Measurements from ENCODE around the gene FAM240B. TPM values are rescaled to one million over a fixed set of nuclear protein-coding genes. Genes with fewer than 3 reads are reported as not detected.

FAM240B gene
- total RNA-seq, 4 donors from 2014 or later = not detected

- no peaks in the 10 kb centered on the region for H3K27me3 ChIP-seq
- no peak for TF ChIP-seq POLR2A (IDR thresholded peaks at IDR 0.05)
- TF ChIP-seq, protein P1, sequence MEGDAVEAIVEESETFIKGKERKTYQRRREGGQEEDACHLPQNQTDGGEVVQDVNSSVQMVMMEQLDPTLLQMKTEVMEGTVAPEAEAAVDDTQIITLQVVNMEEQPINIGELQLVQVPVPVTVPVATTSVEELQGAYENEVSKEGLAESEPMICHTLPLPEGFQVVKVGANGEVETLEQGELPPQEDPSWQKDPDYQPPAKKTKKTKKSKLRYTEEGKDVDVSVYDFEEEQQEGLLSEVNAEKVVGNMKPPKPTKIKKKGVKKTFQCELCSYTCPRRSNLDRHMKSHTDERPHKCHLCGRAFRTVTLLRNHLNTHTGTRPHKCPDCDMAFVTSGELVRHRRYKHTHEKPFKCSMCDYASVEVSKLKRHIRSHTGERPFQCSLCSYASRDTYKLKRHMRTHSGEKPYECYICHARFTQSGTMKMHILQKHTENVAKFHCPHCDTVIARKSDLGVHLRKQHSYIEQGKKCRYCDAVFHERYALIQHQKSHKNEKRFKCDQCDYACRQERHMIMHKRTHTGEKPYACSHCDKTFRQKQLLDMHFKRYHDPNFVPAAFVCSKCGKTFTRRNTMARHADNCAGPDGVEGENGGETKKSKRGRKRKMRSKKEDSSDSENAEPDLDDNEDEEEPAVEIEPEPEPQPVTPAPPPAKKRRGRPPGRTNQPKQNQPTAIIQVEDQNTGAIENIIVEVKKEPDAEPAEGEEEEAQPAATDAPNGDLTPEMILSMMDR (IDR thresholded peaks at IDR 0.05) = no peak
- DNase-seq = no peak
- no peaks in the 10 kb centered on the region for H3K4me1 ChIP-seq
- no peaks in the 10 kb centered on the region for H3K9me3 ChIP-seq
- H3K27ac ChIP-seq = no peak overlapping the region
- no peak overlapping the region for H3K4me3 ChIP-seq
- no peaks in the 10 kb centered on the region for H3K36me3 ChIP-seq
Measured at GRCh38 chr9:38756702-38757101, 36.8 kb upstream of the FAM240B start.

GRCh38 chr9:38747941-38748340, 28.0 kb upstream of the FAM240B start:
- Histone ChIP-seq H3K4me3 (no peak overlapping the region), H3K27me3 (no peaks in the 10 kb centered on the region), H3K4me1 (no peaks in the 10 kb centered on the region)

DNA sequence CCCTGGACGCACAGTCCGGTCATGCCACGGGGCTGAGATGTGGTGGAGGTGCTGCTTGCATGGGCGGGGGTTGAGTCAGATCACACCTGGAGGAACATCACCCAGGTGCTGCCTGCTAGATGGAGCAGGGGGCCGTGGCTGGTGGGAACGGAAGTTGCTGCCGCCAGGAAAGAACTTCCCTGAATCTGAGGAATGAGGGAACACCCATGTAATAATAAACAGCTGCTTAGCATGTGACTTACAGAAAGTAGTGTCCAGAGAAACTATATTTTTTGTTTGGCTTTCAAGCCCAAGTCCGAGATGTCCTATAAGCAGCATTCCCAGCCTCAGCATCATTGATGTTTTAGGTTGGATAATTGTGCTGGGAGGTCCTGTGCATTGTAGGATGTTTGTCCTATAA, 27.1 kb upstream of the FAM240B start:
- Histone ChIP-seq H3K9me3 (no peaks in the 10 kb centered on the region), H3K27ac (no peak overlapping the region), H3K4me3 (no peak overlapping the region), H3K36me3 (no peaks in the 10 kb centered on the region), H3K27me3 (no peaks in the 10 kb centered on the region), H3K4me1 (no peaks in the 10 kb centered on the region)
- DNase-seq = no peak
- TF ChIP-seq, protein P1 (IDR thresholded peaks at IDR 0.05) = no peak
- no peak for TF ChIP-seq POLR2A (IDR thresholded peaks at IDR 0.05)

More at GRCh38 chr9:38747941-38748340, 28.0 kb upstream of the FAM240B start:
- Histone ChIP-seq H3K9me3 (no peaks in the 10 kb centered on the region), H3K36me3 (no peaks in the 10 kb centered on the region), H3K27ac (no peak overlapping the region)
- no peak for TF ChIP-seq POLR2A (IDR thresholded peaks at IDR 0.05)
- TF ChIP-seq, protein P1 (IDR thresholded peaks at IDR 0.05) = no peak
- DNase-seq = no peak

- Histone ChIP-seq H3K9me3 (no peaks in the 10 kb centered on the region), H3K36me3 (no peaks in the 10 kb centered on the region), H3K4me3 (no peak overlapping the region), H3K27me3 (no peaks in the 10 kb centered on the region), H3K27ac (no peak overlapping the region), H3K4me1 (no peaks in the 10 kb centered on the region)
- DNase-seq = no peak
- TF ChIP-seq POLR2A (IDR thresholded peaks at IDR 0.05) = no peak
- TF ChIP-seq, protein P1 (IDR thresholded peaks at IDR 0.05) = no peak
Measured at GRCh38 chr9:38746303-38746702, 26.4 kb upstream of the FAM240B start.

GRCh38 chr9:38744484-38744883, 24.6 kb upstream of the FAM240B start:
- TF ChIP-seq, protein P1 (IDR thresholded peaks at IDR 0.05) = no peak
- TF ChIP-seq POLR2A (IDR thresholded peaks at IDR 0.05) = no peak
- Histone ChIP-seq H3K4me3 (no peak overlapping the region), H3K27me3 (no peaks in the 10 kb centered on the region), H3K4me1 (no peaks in the 10 kb centered on the region), H3K9me3 (no peaks in the 10 kb centered on the region), H3K36me3 (no peaks in the 10 kb centered on the region), H3K27ac (no peak overlapping the region)
- DNase-seq = no peak

GRCh38 chr9:38737246-38737645, 17.3 kb upstream of the FAM240B start:
- Histone ChIP-seq H3K36me3 (no peaks in the 10 kb centered on the region), H3K27ac (no peak overlapping the region), H3K27me3 (no peaks in the 10 kb centered on the region), H3K4me1 (no peaks in the 10 kb centered on the region), H3K9me3 (no peaks in the 10 kb centered on the region), H3K4me3 (no peak overlapping the region)
- TF ChIP-seq, protein P1 (IDR thresholded peaks at IDR 0.05) = no peak
- TF ChIP-seq POLR2A (IDR thresholded peaks at IDR 0.05) = no peak
- no peak for DNase-seq
